ENCODE results near the gene AQP12A.

The AQP12A gene

GRCh38 chr2:240742602-240743095 is 51.0 kb downstream of the AQP12A start:
- no peaks in the 10 kb centered on the region for H3K79me2 ChIP-seq (ENCODE audit: insufficient read depth, low read depth)
- no peak for TF ChIP-seq CTCF (conservative IDR thresholded peaks at IDR 0.05; ENCODE audit: low read depth, low read length)
- no peaks in the 10 kb centered on the region for H4K20me1 ChIP-seq (ENCODE audit: insufficient read depth)
- no peaks in the 10 kb centered on the region for H3K4me1 ChIP-seq (ENCODE audit: low read depth, poor library complexity, severe bottlenecking)
- peaks cover 20% of the 10 kb centered on the region; the same call in 1 of the 2 replicates for H3K27me3 ChIP-seq (ENCODE audit: insufficient read depth, low read depth)
- H3K36me3 ChIP-seq (ENCODE audit: insufficient read depth): no peaks in the 10 kb centered on the region
- no peak overlapping the region for H2AFZ ChIP-seq (ENCODE audit: low read depth)
- H3K4me3 ChIP-seq (IDR thresholded peaks at IDR 0.05; ENCODE audit: insufficient read depth, low read depth, low read length): no peak overlapping the region
- no peak overlapping the region for H3K9ac ChIP-seq
- H3K4me2 ChIP-seq: no peak overlapping the region
- no peak overlapping the region for H3K27ac ChIP-seq

- TF ChIP-seq CTCF (conservative IDR thresholded peaks at IDR 0.05; ENCODE audit: low read depth, low read length): no peak
- Histone ChIP-seq H3K9ac (no peak overlapping the region), H3K27ac (no peak overlapping the region), H3K79me2 (ENCODE audit: insufficient read depth, low read depth) (no peaks in the 10 kb centered on the region), H4K20me1 (ENCODE audit: insufficient read depth) (no peaks in the 10 kb centered on the region), H3K4me2 (no peak overlapping the region), H2AFZ (ENCODE audit: low read depth) (no peak overlapping the region), H3K4me3 (IDR thresholded peaks at IDR 0.05; ENCODE audit: insufficient read depth, low read depth, low read length) (no peak overlapping the region), H3K36me3 (ENCODE audit: insufficient read depth) (no peaks in the 10 kb centered on the region), H3K27me3 (ENCODE audit: insufficient read depth, low read depth) (peaks cover 18% of the 10 kb centered on the region; the same call in 1 of the 2 replicates), H3K4me1 (ENCODE audit: low read depth, poor library complexity, severe bottlenecking) (no peaks in the 10 kb centered on the region)
Observed at GRCh38 chr2:240745456-240745855, 53.8 kb downstream of the AQP12A start.

- H3K4me1 ChIP-seq (ENCODE audit: low read depth, poor library complexity, severe bottlenecking): no peaks in the 10 kb centered on the region
- no peak overlapping the region for H3K9ac ChIP-seq
- TF ChIP-seq CTCF (conservative IDR thresholded peaks at IDR 0.05; ENCODE audit: low read depth, low read length): no peak
- no peaks in the 10 kb centered on the region for H3K36me3 ChIP-seq (ENCODE audit: insufficient read depth)
- no peak overlapping the region for H3K4me3 ChIP-seq (IDR thresholded peaks at IDR 0.05; ENCODE audit: insufficient read depth, low read depth, low read length)
- no peaks in the 10 kb centered on the region for H4K20me1 ChIP-seq (ENCODE audit: insufficient read depth)
- no peak overlapping the region for H3K27ac ChIP-seq
- H3K27me3 ChIP-seq (ENCODE audit: insufficient read depth, low read depth): peaks cover 18% of the 10 kb centered on the region; the same call in 1 of the 2 replicates
- H2AFZ ChIP-seq (ENCODE audit: low read depth): no peak overlapping the region
- no peak overlapping the region for H3K4me2 ChIP-seq
- no peaks in the 10 kb centered on the region for H3K79me2 ChIP-seq (ENCODE audit: insufficient read depth, low read depth)
Observed at GRCh38 chr2:240745962-240746361, 54.3 kb downstream of the AQP12A start.

- no peak for TF ChIP-seq CTCF (conservative IDR thresholded peaks at IDR 0.05; ENCODE audit: low read depth, low read length)
- Histone ChIP-seq H3K27me3 (ENCODE audit: insufficient read depth, low read depth) (peaks cover 18% of the 10 kb centered on the region; the same call in 1 of the 2 replicates), H2AFZ (ENCODE audit: low read depth) (no peak overlapping the region), H3K9ac (no peak overlapping the region), H3K79me2 (ENCODE audit: insufficient read depth, low read depth) (no peaks in the 10 kb centered on the region), H3K4me1 (ENCODE audit: low read depth, poor library complexity, severe bottlenecking) (no peaks in the 10 kb centered on the region), H3K4me3 (IDR thresholded peaks at IDR 0.05; ENCODE audit: insufficient read depth, low read depth, low read length) (no peak overlapping the region), H3K4me2 (no peak overlapping the region), H3K27ac (no peak overlapping the region), H3K36me3 (ENCODE audit: insufficient read depth) (no peaks in the 10 kb centered on the region), H4K20me1 (ENCODE audit: insufficient read depth) (no peaks in the 10 kb centered on the region)
Observed at GRCh38 chr2:240746671-240747070, 55.0 kb downstream of the AQP12A start.
